Fibroblast of lung (primary cell): ENCODE data around the gene TBC1D5. TPM values are rescaled to one million over a fixed set of nuclear protein-coding genes. Genes with fewer than 3 reads are reported as not detected.

ENCODE experiments used
- DNase-seq, 2 donors: peaks; one replicate each; pipeline versions ENCODE4 v3.0.0 to v3.0.0-alpha.2; 2010; ENCODE audit warnings: low read depth in 2 of 2
- H2AFZ ChIP-seq: 2 replicates; pipeline ENCODE4 v1.5.1; 2012; ENCODE audit warnings: low read length, control low read depth, inconsistent platforms
- H3K27ac ChIP-seq: 2 replicates; pipeline ENCODE4 v1.5.1; 2011; ENCODE audit warnings: low read length, control low read depth; ENCODE audit not compliant: insufficient read depth
- H3K27me3 ChIP-seq: 2 replicates; pipeline ENCODE4 v1.5.1; 2011; ENCODE audit warnings: mild to moderate bottlenecking, low read length; ENCODE audit not compliant: control insufficient read depth, insufficient read depth
- H3K36me3 ChIP-seq: 2 replicates; pipeline ENCODE4 v1.5.1; 2011; ENCODE audit warnings: low read length; ENCODE audit not compliant: control insufficient read depth, insufficient read depth
- H3K4me1 ChIP-seq: 2 replicates; pipeline ENCODE4 v1.5.1; 2011; ENCODE audit warnings: low read length; ENCODE audit not compliant: control insufficient read depth, insufficient read depth; ENCODE audit errors: extremely low read depth
- H3K4me2 ChIP-seq: 2 replicates; pipeline ENCODE4 v1.5.1; 2011; ENCODE audit warnings: low read length, control low read depth; ENCODE audit not compliant: insufficient read depth; ENCODE audit errors: extremely low read depth
- H3K4me3 ChIP-seq, 4 experiments: fragments of 200-600 bp in 1 of 4; sonication (generic) in 1 of 4; replicated peaks in 1 of 4; 2 replicates each; pipeline ENCODE4 v1.5.1; 2011 to 2016; ENCODE audit warnings: low read length in 4 of 4, low read depth in 3 of 4, mild to moderate bottlenecking in 3 of 4, control low read depth in 2 of 4, inconsistent platforms in 1 of 4, mixed read lengths in 1 of 4; ENCODE audit not compliant: insufficient read depth in 1 of 4; ENCODE audit errors: control extremely low read depth in 1 of 4
- H3K79me2 ChIP-seq: 2 replicates; pipeline ENCODE4 v1.5.1; 2012; ENCODE audit warnings: mild to moderate bottlenecking, low read length, inconsistent platforms; ENCODE audit not compliant: control insufficient read depth, insufficient read depth
- H3K9ac ChIP-seq: 2 replicates; pipeline ENCODE4 v1.5.1; 2011; ENCODE audit warnings: mild to moderate bottlenecking, low read length, control low read depth; ENCODE audit not compliant: insufficient read depth
- H3K9me3 ChIP-seq: 2 replicates; pipeline ENCODE4 v1.5.1; 2012; ENCODE audit warnings: low read depth, low read length; ENCODE audit not compliant: control insufficient read depth, insufficient read depth
- H4K20me1 ChIP-seq: 2 replicates; pipeline ENCODE4 v1.5.1; 2011; ENCODE audit warnings: low read length; ENCODE audit not compliant: control insufficient read depth, insufficient read depth; ENCODE audit errors: extremely low read depth
- CTCF ChIP-seq, 2 donors: IDR thresholded peaks in 1 of 2; conservative IDR thresholded peaks in 1 of 2; 1 replicate in 1 of 2; 2 replicates in 1 of 2; pipeline ENCODE4 v1.5.1; 2011 to 2012; ENCODE audit warnings: low read length in 2 of 2, control low read depth in 1 of 2, inconsistent platforms in 1 of 2, low read depth in 1 of 2, mild to moderate bottlenecking in 1 of 2
- EZH2 ChIP-seq: IDR thresholded peaks from 2 replicates; pipeline ENCODE4 v1.5.1; 2012; ENCODE audit warnings: low read length, control low read depth, mild to moderate bottlenecking; ENCODE audit errors: missing control alignments
- polyA plus RNA-seq, 2 donors: library from polyadenylated mRNA; depleted of rRNA in 1 of 2; stranded (reverse) in 1 of 2; unstranded in 1 of 2; fragments of >200 nt; gene quantifications; 2 replicates each; pipeline ENCODE4 v1.2.1, GENCODE V29; 2011 to 2012; ENCODE audit warnings: missing spikeins in 1 of 2
- total RNA-seq: library from RNA; depleted of rRNA; stranded (reverse); fragments of >200 nt; gene quantifications from 2 replicates; pipeline ENCODE4 v1.2.1, GENCODE V29; 2014

Gene TBC1D5
- total and polyA plus RNA-seq, 2 donors (not counting 1 experiment from before 2014, with no cell fraction given) = 43.6 to 129 TPM

- no peak overlapping the region for H2AFZ ChIP-seq
- no peaks in the 10 kb centered on the region for H3K27me3 ChIP-seq
- no peak overlapping the region for H3K4me3 ChIP-seq
- H3K79me2 ChIP-seq = no peaks in the 10 kb centered on the region
- TF ChIP-seq EZH2 (no peak), CTCF (conservative IDR thresholded peaks at IDR 0.05 in 1 of 2, IDR thresholded peaks at IDR 0.05 in 1 of 2; ENCODE audit: low read depth in 1 of 2, low read length in 2 of 2) (no peak)
- no peaks in the 10 kb centered on the region for H4K20me1 ChIP-seq
- peak in 1 of 2 donors; percentile 66 for DNase-seq
- no peak overlapping the region for H3K27ac ChIP-seq
- H3K9ac ChIP-seq = no peak overlapping the region
- no peaks in the 10 kb centered on the region for H3K36me3 ChIP-seq
- H3K4me1 ChIP-seq = peaks cover 4% of the 10 kb centered on the region
- H3K4me2 ChIP-seq = no peak overlapping the region
- no peaks in the 10 kb centered on the region for H3K9me3 ChIP-seq
Observed at GRCh38 chr3:17602126-17602525, 140.3 kb downstream of the TBC1D5 start.

- Histone ChIP-seq H3K27ac (no peak overlapping the region), H3K27me3 (no peaks in the 10 kb centered on the region), H2AFZ (no peak overlapping the region), H3K9me3 (no peaks in the 10 kb centered on the region), H3K9ac (no peak overlapping the region), H3K79me2 (no peaks in the 10 kb centered on the region), H3K4me2 (no peak overlapping the region), H3K4me3 (no peak overlapping the region), H3K36me3 (no peaks in the 10 kb centered on the region), H3K4me1 (no peaks in the 10 kb centered on the region), H4K20me1 (no peaks in the 10 kb centered on the region)
- DNase-seq = no peak
- no peak for TF ChIP-seq EZH2
- TF ChIP-seq CTCF (conservative IDR thresholded peaks at IDR 0.05 in 1 of 2, IDR thresholded peaks at IDR 0.05 in 1 of 2; ENCODE audit: low read depth in 1 of 2, low read length in 2 of 2) = no peak
Observed at GRCh38 chr3:17592956-17593355, 149.5 kb downstream of the TBC1D5 start.

- H3K9me3 ChIP-seq = no peaks in the 10 kb centered on the region
- no peak overlapping the region for H3K4me3 ChIP-seq
- no peaks in the 10 kb centered on the region for H3K36me3 ChIP-seq
- no peaks in the 10 kb centered on the region for H3K79me2 ChIP-seq
- H3K4me1 ChIP-seq = no peaks in the 10 kb centered on the region
- H3K27me3 ChIP-seq = no peaks in the 10 kb centered on the region
- no peak overlapping the region for H3K9ac ChIP-seq
- TF ChIP-seq CTCF (conservative IDR thresholded peaks at IDR 0.05 in 1 of 2, IDR thresholded peaks at IDR 0.05 in 1 of 2; ENCODE audit: low read depth in 1 of 2, low read length in 2 of 2) = no peak
- TF ChIP-seq EZH2 = no peak
- no peak overlapping the region for H3K27ac ChIP-seq
- no peaks in the 10 kb centered on the region for H4K20me1 ChIP-seq
- H3K4me2 ChIP-seq = no peak overlapping the region
- DNase-seq = no peak
- H2AFZ ChIP-seq = no peak overlapping the region
Observed at GRCh38 chr3:17590465-17590864, 152.0 kb downstream of the TBC1D5 start.
